ENCODE data around the gene METTL1.

METTL1 gene

GRCh38 chr12:57771236-57771872 lies 551 bp downstream of the METTL1 start:
- DNase-seq (ENCODE audit: extremely low spot score, insufficient read length, low read depth) (peak; percentile 71), FAIRE-seq (no peak)

- no peak for DNase-seq (ENCODE audit: extremely low spot score, insufficient read length, low read depth)
- FAIRE-seq, result no peak
Measured at GRCh38 chr12:57770734-57771133, 1.2 kb downstream of the METTL1 start.

GRCh38 chr12:57769594-57769993 lies 2.3 kb downstream of the METTL1 start:
- no peak for DNase-seq (ENCODE audit: extremely low spot score, insufficient read length, low read depth)
- no peak for FAIRE-seq

GRCh38 chr12:57767876-57768275 lies 4.0 kb downstream of the METTL1 start:
- DNase-seq (ENCODE audit: extremely low spot score, insufficient read length, low read depth) (no peak), FAIRE-seq (no peak)

DNA sequence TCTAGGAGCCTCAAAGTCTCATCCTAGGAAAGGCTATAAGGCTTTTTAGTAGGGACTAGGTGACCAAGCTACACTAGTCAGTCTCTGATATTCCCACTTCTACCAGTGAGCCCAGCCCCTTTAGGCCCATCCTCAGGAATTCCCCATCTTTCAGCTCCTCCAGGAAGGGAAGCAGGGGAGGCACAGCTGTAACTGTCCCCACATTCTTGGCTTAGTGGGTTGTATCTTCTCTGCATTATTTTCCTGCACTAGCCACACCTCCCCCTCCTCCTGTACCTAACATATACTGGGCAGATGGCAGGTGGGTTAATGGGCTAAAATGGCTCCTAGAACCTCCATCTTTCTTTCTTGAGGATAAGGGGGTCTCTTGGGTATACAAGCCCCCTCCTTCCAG lies 4.6 kb downstream of the METTL1 start:
- no peak for FAIRE-seq
- DNase-seq (ENCODE audit: extremely low spot score, insufficient read length, low read depth), result no peak

- FAIRE-seq (no peak), DNase-seq (ENCODE audit: extremely low spot score, insufficient read length, low read depth) (no peak)
Measured at GRCh38 chr12:57766464-57767304, 5.2 kb downstream of the METTL1 start, which contains the start of gene CYP27B1. Gene CYP27B1, minus strand, starts transcription at chr12:57767078. Its CDS starts 37 bp downstream, at chr12:57767041.

GRCh38 chr12:57765698-57766463 lies 6.0 kb downstream of the METTL1 start:
- no peak for DNase-seq (ENCODE audit: extremely low spot score, insufficient read length, low read depth)
- FAIRE-seq, result no peak

DNA sequence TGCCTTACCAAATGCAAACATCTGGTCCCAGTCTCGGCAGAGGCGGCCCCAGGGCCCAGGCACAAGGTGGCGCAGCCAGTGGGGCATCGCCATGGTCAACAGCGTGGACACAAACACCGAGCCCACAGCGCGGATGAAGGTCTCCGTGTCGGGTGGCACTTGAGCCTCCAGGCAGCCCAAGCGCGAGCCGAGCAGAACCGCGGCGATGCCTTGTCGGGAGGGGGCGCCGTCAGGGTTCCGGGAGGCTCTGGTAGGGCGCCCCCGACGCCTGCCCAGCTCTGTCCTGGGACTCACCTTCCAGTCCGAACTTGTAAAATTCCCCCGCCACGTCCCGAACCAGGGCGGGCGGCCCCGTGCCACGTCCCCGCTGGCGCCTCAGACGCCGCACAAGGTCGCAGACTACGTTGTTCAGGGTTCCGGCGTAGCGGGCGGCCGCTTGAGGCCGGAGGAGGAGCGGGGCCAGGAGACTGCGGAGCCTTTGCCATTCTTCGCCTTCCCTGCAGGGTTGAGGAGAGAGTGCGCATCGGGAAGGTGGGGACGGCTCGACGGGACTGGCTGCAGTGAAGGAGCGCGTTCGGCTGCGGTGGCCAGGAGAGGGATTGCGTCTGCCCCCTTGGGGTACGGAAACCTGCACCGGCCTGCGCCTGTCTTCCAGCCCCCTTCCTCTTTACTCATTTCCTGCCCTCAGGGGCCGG lies 6.8 kb downstream of the METTL1 start:
- DNase-seq (ENCODE audit: extremely low spot score, insufficient read length, low read depth) (no peak), FAIRE-seq (no peak)

- FAIRE-seq (no peak), DNase-seq (ENCODE audit: extremely low spot score, insufficient read length, low read depth) (no peak)
Measured at GRCh38 chr12:57764662-57765002, 7.3 kb downstream of the METTL1 start.

- DNase-seq (ENCODE audit: extremely low spot score, insufficient read length, low read depth) (no peak), FAIRE-seq (no peak)
Measured at GRCh38 chr12:57763881-57764661, 7.8 kb downstream of the METTL1 start.

DNA sequence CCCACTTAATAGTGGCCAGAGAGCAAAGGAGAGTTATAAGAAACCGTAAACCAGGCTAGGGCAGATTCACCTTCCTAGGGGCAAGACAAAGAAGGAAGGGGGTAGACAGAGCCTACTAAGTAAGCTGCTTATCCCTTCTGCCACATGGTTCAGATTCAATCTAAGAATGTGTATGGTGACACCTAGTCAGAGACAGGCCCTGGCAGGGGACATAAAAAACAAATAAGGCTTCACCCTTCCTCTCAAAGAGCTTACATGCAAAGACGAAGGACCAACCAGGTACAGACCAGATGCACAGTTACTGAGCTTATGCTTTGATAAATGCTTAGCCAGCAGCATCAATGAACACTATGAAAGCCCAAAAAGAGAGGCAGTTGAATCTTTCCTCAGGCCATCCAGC lies 9.4 kb downstream of the METTL1 start:
- FAIRE-seq (no peak), DNase-seq (ENCODE audit: extremely low spot score, insufficient read length, low read depth) (no peak)

- no peak for DNase-seq (ENCODE audit: extremely low spot score, insufficient read length, low read depth)
- FAIRE-seq, result no peak
Measured at GRCh38 chr12:57761391-57761998, 10.4 kb downstream of the METTL1 start.

DNA sequence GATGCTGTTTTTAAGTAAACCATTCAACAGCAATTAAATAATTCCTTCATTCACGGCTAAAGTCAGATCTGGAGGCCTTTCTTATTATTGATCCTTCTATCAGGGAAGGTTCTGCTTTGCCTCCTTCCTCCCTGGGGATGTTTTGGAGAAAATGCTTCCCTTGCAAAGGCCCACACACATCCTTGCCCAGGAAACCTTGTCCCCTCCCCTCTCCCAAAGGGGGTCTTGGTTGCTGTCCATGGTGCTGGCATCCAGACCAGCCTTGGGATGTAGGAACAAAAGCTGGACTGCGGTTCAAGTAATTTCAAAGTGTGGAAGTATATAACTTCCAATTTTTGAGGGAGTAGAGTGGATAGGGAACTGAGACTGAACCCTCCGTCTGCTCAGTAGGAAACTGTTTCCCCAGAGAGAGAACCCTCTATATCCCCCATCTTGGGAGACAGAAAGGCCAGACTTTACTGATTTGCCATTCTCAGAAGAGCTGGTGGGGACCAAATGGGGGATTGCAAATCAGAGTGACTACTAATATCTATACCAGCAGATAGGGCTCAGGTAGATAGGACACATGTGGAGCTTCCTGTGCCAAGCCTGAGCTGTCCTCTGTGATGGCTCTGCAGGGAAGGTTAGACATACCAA lies 11.4 kb downstream of the METTL1 start:
- DNase-seq (ENCODE audit: extremely low spot score, insufficient read length, low read depth), result no peak
- FAIRE-seq, result no peak

DNA sequence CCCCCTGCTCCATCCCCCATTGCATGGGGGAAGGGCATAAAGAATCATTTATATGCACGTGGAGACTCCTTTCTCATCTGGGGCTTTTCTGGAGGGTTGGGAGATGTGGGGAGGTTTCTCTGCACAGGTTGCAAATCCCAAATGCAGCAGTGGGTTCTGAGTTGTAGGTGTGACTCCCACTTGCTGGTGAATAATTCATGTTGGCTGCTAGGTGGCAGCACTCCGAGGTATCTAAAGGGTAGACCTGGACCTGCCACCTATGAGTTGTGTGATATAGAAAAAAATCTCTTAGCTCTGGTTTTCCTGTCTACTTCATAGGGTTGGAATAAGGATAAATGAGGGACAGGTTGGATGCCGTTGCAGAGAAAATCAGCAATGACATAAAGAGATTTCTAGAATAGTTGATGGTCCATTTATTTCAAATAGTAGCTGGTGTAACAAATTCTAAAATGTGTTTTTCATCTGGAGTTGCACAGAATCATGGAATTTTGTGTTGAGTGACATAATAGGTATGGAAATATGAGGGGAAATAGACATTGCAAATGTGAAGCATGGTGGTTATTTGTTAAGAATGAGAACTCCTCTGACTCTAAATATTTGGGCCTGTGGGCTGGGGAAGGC lies 12.4 kb downstream of the METTL1 start:
- FAIRE-seq (peak; percentile 45), DNase-seq (ENCODE audit: extremely low spot score, insufficient read length, low read depth) (no peak)

- no peak for DNase-seq (ENCODE audit: extremely low spot score, insufficient read length, low read depth)
- FAIRE-seq, result no peak
Measured at GRCh38 chr12:57758552-57759359, 13.1 kb downstream of the METTL1 start.

DNA sequence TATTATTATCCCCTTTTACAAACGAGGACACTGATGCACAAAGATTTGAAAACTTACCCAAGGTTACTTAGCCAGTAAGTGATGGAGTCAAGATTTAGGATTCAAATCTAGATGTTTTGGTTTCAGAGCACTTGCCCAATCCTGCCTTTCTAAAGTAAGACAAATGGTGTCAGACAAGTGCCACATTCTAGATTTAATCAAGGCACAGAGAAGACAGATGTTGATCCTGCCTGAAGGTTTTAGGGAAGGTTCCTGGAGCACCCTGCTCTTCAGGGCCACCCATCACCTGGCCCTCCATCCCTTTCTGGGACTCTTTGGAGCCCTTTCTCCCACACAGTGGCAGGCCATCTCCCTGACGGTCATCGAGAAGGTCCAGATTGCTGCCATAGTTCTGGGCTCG lies 14.1 kb downstream of the METTL1 start:
- FAIRE-seq, result no peak

More for the DNA sequence above, 14.1 kb downstream of the METTL1 start:
- DNase-seq (ENCODE audit: extremely low spot score, insufficient read length, low read depth), result no peak

All from GM18507 (cell line).